H1 (cell line): ENCODE data around the gene OVCA2. TPM values are rescaled to one million over a fixed set of nuclear protein-coding genes. Genes with fewer than 3 reads are reported as not detected.

ENCODE experiments used
- ATF2 ChIP-seq: IDR thresholded peaks from 2 replicates; pipeline ENCODE4 v1.6.1; 2012; ENCODE audit warnings: low read length, inconsistent platforms
- ATF3 ChIP-seq: IDR thresholded peaks from 2 replicates; pipeline ENCODE4 v1.6.1; 2011; ENCODE audit warnings: low read depth, mild to moderate bottlenecking, low read length; ENCODE audit not compliant: insufficient read depth
- CHD1 ChIP-seq: IDR thresholded peaks from 2 replicates; pipeline ENCODE4 v1.6.1; 2012; ENCODE audit warnings: low read depth, low read length, improper control_type of control experiment
- HDAC6 ChIP-seq: IDR thresholded peaks from one replicate; pipeline ENCODE4 v1.7.1; 2012; ENCODE audit warnings: low read depth, mild to moderate bottlenecking, inconsistent platforms, low read length, moderate library complexity
- TCF12 ChIP-seq: IDR thresholded peaks from 2 replicates; pipeline ENCODE4 v1.6.1; 2011; ENCODE audit warnings: low read depth, mild to moderate bottlenecking, low read length
- polyA plus RNA-seq, 7 experiments: library from polyadenylated mRNA; depleted of rRNA in 3 of 7; stranded (reverse) in 5 of 7; unstranded in 2 of 7; fragments of >200 nt in 5 of 7; fragments of 200-250 nt in 2 of 7; gene quantifications; 1 replicate in 5 of 7; 2 replicates in 1 of 7; 4 replicates in 1 of 7; pipeline versions ENCODE4 v1.2.1 to v1.2.3, GENCODE V29; 2011 to 2013; ENCODE audit warnings: missing spikeins in 2 of 7, mixed read lengths in 2 of 7
- total RNA-seq: library from RNA; stranded (reverse); fragmentation: NEBNext Ultra II Directional; extraction: Animal tissue kit (Norgen Biotek cat#: 25700); gene quantifications from 2 replicates; pipeline ENCODE4 v1.2.1, GENCODE V29; 2021

The OVCA2 gene
- total and polyA plus RNA-seq, 2 of the 8 experiments (the other 6 are each of a cell fraction or from before 2014, with no cell fraction given) = 15.3 to 37.0 TPM

- no peak for TF ChIP-seq CHD1
- no peak for TF ChIP-seq ATF2
- TF ChIP-seq HDAC6 = no peak
- no peak for TF ChIP-seq ATF3
- TF ChIP-seq TCF12 = no peak
- TF ChIP-seq, all 59 proteins: peak for 0
These were observed 22.1 kb upstream of the OVCA2 start (continued) for GRCh38 chr17:2019723-2020122.
